DND-41 (cell line): Measurements from ENCODE around the gene SLC24A4.

Experiments used
- ATAC-seq: fragments of 200-7000 bp; cut with Tn5 transposase; 3 replicates; pipeline ENCODE4 v1.9.1; 2021; ENCODE audit warnings: low read depth; ENCODE audit not compliant: insufficient read depth
- DNase-seq: peaks from one replicate; pipeline ENCODE4 v3.0.0-alpha.2; 2020
- H2AFZ ChIP-seq: 2 replicates; pipeline ENCODE4 v1.6.0; 2012; ENCODE audit warnings: low read depth, low read length
- H3K27ac ChIP-seq: 2 replicates; pipeline ENCODE4 v1.5.1; 2012; ENCODE audit warnings: low read length, inconsistent platforms
- H3K27me3 ChIP-seq: fragments of 200-600 bp; sonication (generic); 2 replicates; pipeline ENCODE4 v1.6.0; 2012; ENCODE audit warnings: low read length, mild to moderate bottlenecking, inconsistent platforms; ENCODE audit not compliant: insufficient read depth, poor library complexity
- H3K36me3 ChIP-seq: 2 replicates; pipeline ENCODE4 v1.5.1; 2012; ENCODE audit warnings: low read length, inconsistent platforms; ENCODE audit not compliant: insufficient read depth
- H3K4me1 ChIP-seq: 2 replicates; pipeline ENCODE4 v1.5.1; 2012; ENCODE audit warnings: mild to moderate bottlenecking, low read length; ENCODE audit not compliant: insufficient read depth
- H3K4me2 ChIP-seq: 2 replicates; pipeline ENCODE4 v1.6.0; 2012; ENCODE audit warnings: mild to moderate bottlenecking, moderate library complexity, low read length, inconsistent platforms; ENCODE audit not compliant: insufficient read depth
- H3K4me3 ChIP-seq, 2 experiments: fragments of 200-600 bp in 1 of 2; shearing (Covaris generic) in 1 of 2; 2 replicates each; pipeline ENCODE4 v1.5.1; 2012 to 2016; ENCODE audit warnings: inconsistent platforms in 2 of 2, low read length in 2 of 2, mild to moderate bottlenecking in 2 of 2, low read depth in 1 of 2, moderate library complexity in 1 of 2
- H3K79me2 ChIP-seq: 2 replicates; pipeline ENCODE4 v1.6.0; 2012; ENCODE audit warnings: low read length, inconsistent platforms; ENCODE audit not compliant: insufficient read depth
- H3K9ac ChIP-seq: 2 replicates; pipeline ENCODE4 v1.6.0; 2012; ENCODE audit warnings: low read depth, mild to moderate bottlenecking, inconsistent platforms, low read length, moderate library complexity
- H3K9me3 ChIP-seq: 2 replicates; pipeline ENCODE4 v1.5.1; 2012; ENCODE audit warnings: low read length, moderate library complexity, mild to moderate bottlenecking, inconsistent platforms; ENCODE audit not compliant: insufficient read depth, severe bottlenecking
- H4K20me1 ChIP-seq: 2 replicates; pipeline ENCODE4 v1.6.0; 2012; ENCODE audit warnings: low read length; ENCODE audit not compliant: insufficient read depth
- CTCF ChIP-seq: IDR thresholded peaks from 2 replicates; pipeline ENCODE4 v1.5.1; 2012; ENCODE audit warnings: borderline replicate concordance, low read length, moderate library complexity, mild to moderate bottlenecking; ENCODE audit not compliant: poor library complexity, severe bottlenecking; ENCODE audit errors: extremely low read depth
- EZH2 ChIP-seq: IDR thresholded peaks from 3 replicates; pipeline ENCODE4 v1.6.1; 2012; ENCODE audit warnings: borderline replicate concordance, low read depth, mild to moderate bottlenecking, moderate library complexity, low read length, inconsistent platforms; ENCODE audit not compliant: severe bottlenecking

SLC24A4 gene

GRCh38 chr14:92455231-92455630 is 132.3 kb downstream of the SLC24A4 start:
- H2AFZ ChIP-seq = no peak overlapping the region
- H3K79me2 ChIP-seq = no peaks in the 10 kb centered on the region
- no peak overlapping the region for H3K4me3 ChIP-seq
- no peaks in the 10 kb centered on the region for H3K9me3 ChIP-seq
- ATAC-seq = no peak
- no peaks in the 10 kb centered on the region for H3K4me1 ChIP-seq
- no peak for TF ChIP-seq EZH2
- TF ChIP-seq CTCF = no peak
- H3K9ac ChIP-seq = no peak overlapping the region
- DNase-seq = no peak
- no peaks in the 10 kb centered on the region for H4K20me1 ChIP-seq
- H3K27me3 ChIP-seq = no peaks in the 10 kb centered on the region
- H3K27ac ChIP-seq = no peak overlapping the region
- H3K4me2 ChIP-seq = no peak overlapping the region
- H3K36me3 ChIP-seq = no peaks in the 10 kb centered on the region

- no peaks in the 10 kb centered on the region for H3K4me1 ChIP-seq
- H2AFZ ChIP-seq = no peak overlapping the region
- H3K9ac ChIP-seq = no peak overlapping the region
- DNase-seq = no peak
- H4K20me1 ChIP-seq = no peaks in the 10 kb centered on the region
- TF ChIP-seq CTCF = peak; percentile 52
- no peak for TF ChIP-seq EZH2
- no peaks in the 10 kb centered on the region for H3K27me3 ChIP-seq
- H3K4me2 ChIP-seq = no peak overlapping the region
- H3K27ac ChIP-seq = no peak overlapping the region
- no peaks in the 10 kb centered on the region for H3K36me3 ChIP-seq
- no peaks in the 10 kb centered on the region for H3K79me2 ChIP-seq
- peak; percentile 55; the same call in 1 of the 3 replicates for ATAC-seq
- H3K4me3 ChIP-seq = no peak overlapping the region
- H3K9me3 ChIP-seq = no peaks in the 10 kb centered on the region
Observed at GRCh38 chr14:92456215-92457015, 133.4 kb downstream of the SLC24A4 start.

GRCh38 chr14:92457016-92457565 is 134.1 kb downstream of the SLC24A4 start:
- no peak for DNase-seq
- no peak overlapping the region for H3K4me2 ChIP-seq

More at GRCh38 chr14:92457016-92457565, 134.1 kb downstream of the SLC24A4 start:
- Histone ChIP-seq H3K27me3 (no peaks in the 10 kb centered on the region), H3K79me2 (no peaks in the 10 kb centered on the region), H3K9ac (no peak overlapping the region), H2AFZ (no peak overlapping the region), H4K20me1 (no peaks in the 10 kb centered on the region), H3K4me3 (no peak overlapping the region), H3K27ac (no peak overlapping the region), H3K9me3 (no peaks in the 10 kb centered on the region), H3K36me3 (no peaks in the 10 kb centered on the region), H3K4me1 (no peaks in the 10 kb centered on the region)
- no peak for ATAC-seq
- TF ChIP-seq CTCF = no peak
- no peak for TF ChIP-seq EZH2
